HG03280 (cell line): ENCODE data around the gene MAP3K1.

Experiments used
- ATAC-seq: cut with Tn5 transposase; IDR thresholded peaks from one replicate; pipeline ENCODE4 v1.9.1; 2021; ENCODE audit warnings: mild to moderate bottlenecking, moderate library complexity; ENCODE audit not compliant: unreplicated experiment

Gene MAP3K1

GRCh38 chr5:56900395-56900794, 85.0 kb downstream of the MAP3K1 start:
- no peak for ATAC-seq

- no peak for ATAC-seq
Measured at GRCh38 chr5:56900858-56901578, 85.7 kb downstream of the MAP3K1 start.

GRCh38 chr5:56908942-56909293, 93.6 kb downstream of the MAP3K1 start:
- ATAC-seq = peak; percentile 34

GRCh38 chr5:56909294-56910209, 94.2 kb downstream of the MAP3K1 start, which contains the start of gene SETD9:
SETD9 (plus strand) TSS chr5:56909596; CDS start chr5:56909646, 50 bp downstream.
- ATAC-seq = peak; percentile 89

- ATAC-seq = peak; percentile 16
Measured at GRCh38 chr5:56910210-56910965, 95.0 kb downstream of the MAP3K1 start.

GRCh38 chr5:56913766-56914165, 98.4 kb downstream of the MAP3K1 start:
- ATAC-seq = no peak

- ATAC-seq = no peak
Measured at GRCh38 chr5:56914678-56915077, 99.3 kb downstream of the MAP3K1 start.

GRCh38 chr5:56917534-56917933, 102.2 kb downstream of the MAP3K1 start:
- no peak for ATAC-seq

- no peak for ATAC-seq
Measured at GRCh38 chr5:56918054-56918453, 102.7 kb downstream of the MAP3K1 start.

- ATAC-seq = no peak
Measured at GRCh38 chr5:56919942-56920662, 104.8 kb downstream of the MAP3K1 start.

- ATAC-seq = no peak
Measured at GRCh38 chr5:56922922-56923321, 107.6 kb downstream of the MAP3K1 start.

- ATAC-seq = no peak
Measured at GRCh38 chr5:56934325-56934724, 119.0 kb downstream of the MAP3K1 start.

GRCh38 chr5:56938858-56939257, 123.5 kb downstream of the MAP3K1 start:
- no peak for ATAC-seq

- ATAC-seq = no peak
Measured at GRCh38 chr5:56941981-56942380, 126.6 kb downstream of the MAP3K1 start.
